ENCODE measurements around the gene COL8A2.

DNA sequence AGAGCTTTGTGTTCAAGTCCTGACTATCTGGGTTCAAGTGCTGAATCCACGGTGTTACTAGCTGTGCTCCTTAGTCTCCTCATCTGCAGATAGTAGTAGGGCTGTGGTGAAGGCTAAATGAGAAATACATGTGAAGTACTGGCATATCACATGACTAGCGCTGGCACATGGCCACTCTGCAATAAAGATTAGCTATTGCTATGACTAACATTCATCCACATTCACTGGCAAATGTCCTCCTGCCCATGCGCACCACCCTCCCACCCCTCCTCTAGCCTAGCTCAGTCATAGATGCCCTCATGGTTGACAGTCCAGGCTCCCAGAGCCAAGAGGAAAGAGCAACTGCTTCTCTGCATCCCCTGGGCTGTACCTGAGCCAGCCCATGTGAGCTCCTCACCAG is 8.5 kb upstream of the COL8A2 start:
- TF ChIP-seq POLR2A (IDR thresholded peaks at IDR 0.05): peak in 1 of 2 donors; percentile 21
- TF ChIP-seq CTCF (IDR thresholded peaks at IDR 0.05): no peak
